ENCODE data around the gene CLASP2.
"Not testable (repeated sequence)": the region's sequence is repeated elsewhere in the genome, so short reads cannot be mapped to it uniquely, and the experiment has no call there.

DNA sequence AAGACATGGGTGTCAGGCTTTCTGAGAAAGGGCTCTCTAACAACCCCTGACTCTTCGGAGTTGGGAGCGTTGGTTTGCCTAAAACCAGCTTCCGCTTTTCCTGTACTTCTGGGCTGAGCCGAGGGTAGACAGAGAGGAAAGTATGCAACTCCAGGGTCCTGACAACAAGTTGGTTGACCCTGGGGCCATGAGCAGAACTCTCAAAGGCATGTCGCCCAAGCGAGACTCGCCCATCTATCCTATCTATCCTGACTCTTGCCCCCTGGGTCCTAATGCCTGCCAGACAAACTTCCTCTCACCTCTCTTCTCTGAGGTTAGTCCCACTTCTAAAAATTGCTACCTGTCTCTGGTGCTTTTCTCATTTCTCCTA lies 270.8 kb downstream of the CLASP2 start:
- TF ChIP-seq, protein P1, sequence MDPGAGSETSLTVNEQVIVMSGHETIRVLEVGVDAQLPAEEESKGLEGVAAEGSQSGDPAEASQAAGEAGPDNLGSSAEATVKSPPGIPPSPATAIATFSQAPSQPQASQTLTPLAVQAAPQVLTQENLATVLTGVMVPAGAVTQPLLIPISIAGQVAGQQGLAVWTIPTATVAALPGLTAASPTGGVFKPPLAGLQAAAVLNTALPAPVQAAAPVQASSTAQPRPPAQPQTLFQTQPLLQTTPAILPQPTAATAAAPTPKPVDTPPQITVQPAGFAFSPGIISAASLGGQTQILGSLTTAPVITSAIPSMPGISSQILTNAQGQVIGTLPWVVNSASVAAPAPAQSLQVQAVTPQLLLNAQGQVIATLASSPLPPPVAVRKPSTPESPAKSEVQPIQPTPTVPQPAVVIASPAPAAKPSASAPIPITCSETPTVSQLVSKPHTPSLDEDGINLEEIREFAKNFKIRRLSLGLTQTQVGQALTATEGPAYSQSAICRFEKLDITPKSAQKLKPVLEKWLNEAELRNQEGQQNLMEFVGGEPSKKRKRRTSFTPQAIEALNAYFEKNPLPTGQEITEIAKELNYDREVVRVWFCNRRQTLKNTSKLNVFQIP (CRISPR knock-in tag; IDR thresholded peaks at IDR 0.05; ENCODE audit: borderline replicate concordance, low read depth), result not testable (repeated sequence)
- TF ChIP-seq TOX (CRISPR knock-in tag; IDR thresholded peaks at IDR 0.05; ENCODE audit: borderline replicate concordance); ARNTL (CRISPR knock-in tag; IDR thresholded peaks at IDR 0.05; ENCODE audit: borderline replicate concordance, low read depth); RARB (CRISPR knock-in tag; IDR thresholded peaks at IDR 0.05); ZNF8 (CRISPR knock-in tag; IDR thresholded peaks at IDR 0.05); ZFP30 (CRISPR knock-in tag; IDR thresholded peaks at IDR 0.05); OSR1 (CRISPR knock-in tag; IDR thresholded peaks at IDR 0.05); ZNF565 (CRISPR knock-in tag; conservative IDR thresholded peaks at IDR 0.05; ENCODE audit: low read depth); ZC3H10 (CRISPR knock-in tag; IDR thresholded peaks at IDR 0.05); PPARA (CRISPR knock-in tag; IDR thresholded peaks at IDR 0.05; ENCODE audit: borderline replicate concordance): not testable (repeated sequence)
- TF ChIP-seq, protein P2, sequence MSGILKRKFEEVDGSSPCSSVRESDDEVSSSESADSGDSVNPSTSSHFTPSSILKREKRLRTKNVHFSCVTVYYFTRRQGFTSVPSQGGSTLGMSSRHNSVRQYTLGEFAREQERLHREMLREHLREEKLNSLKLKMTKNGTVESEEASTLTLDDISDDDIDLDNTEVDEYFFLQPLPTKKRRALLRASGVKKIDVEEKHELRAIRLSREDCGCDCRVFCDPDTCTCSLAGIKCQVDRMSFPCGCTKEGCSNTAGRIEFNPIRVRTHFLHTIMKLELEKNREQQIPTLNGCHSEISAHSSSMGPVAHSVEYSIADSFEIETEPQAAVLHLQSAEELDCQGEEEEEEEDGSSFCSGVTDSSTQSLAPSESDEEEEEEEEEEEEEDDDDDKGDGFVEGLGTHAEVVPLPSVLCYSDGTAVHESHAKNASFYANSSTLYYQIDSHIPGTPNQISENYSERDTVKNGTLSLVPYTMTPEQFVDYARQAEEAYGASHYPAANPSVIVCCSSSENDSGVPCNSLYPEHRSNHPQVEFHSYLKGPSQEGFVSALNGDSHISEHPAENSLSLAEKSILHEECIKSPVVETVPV (CRISPR knock-in tag; IDR thresholded peaks at IDR 0.05), result not testable (repeated sequence)
- TF ChIP-seq, protein P3, sequence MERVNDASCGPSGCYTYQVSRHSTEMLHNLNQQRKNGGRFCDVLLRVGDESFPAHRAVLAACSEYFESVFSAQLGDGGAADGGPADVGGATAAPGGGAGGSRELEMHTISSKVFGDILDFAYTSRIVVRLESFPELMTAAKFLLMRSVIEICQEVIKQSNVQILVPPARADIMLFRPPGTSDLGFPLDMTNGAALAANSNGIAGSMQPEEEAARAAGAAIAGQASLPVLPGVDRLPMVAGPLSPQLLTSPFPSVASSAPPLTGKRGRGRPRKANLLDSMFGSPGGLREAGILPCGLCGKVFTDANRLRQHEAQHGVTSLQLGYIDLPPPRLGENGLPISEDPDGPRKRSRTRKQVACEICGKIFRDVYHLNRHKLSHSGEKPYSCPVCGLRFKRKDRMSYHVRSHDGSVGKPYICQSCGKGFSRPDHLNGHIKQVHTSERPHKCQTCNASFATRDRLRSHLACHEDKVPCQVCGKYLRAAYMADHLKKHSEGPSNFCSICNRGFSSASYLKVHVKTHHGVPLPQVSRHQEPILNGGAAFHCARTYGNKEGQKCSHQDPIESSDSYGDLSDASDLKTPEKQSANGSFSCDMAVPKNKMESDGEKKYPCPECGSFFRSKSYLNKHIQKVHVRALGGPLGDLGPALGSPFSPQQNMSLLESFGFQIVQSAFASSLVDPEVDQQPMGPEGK (CRISPR knock-in tag; IDR thresholded peaks at IDR 0.05; ENCODE audit: borderline replicate concordance), result not testable (repeated sequence)
- TF ChIP-seq, protein P4, sequence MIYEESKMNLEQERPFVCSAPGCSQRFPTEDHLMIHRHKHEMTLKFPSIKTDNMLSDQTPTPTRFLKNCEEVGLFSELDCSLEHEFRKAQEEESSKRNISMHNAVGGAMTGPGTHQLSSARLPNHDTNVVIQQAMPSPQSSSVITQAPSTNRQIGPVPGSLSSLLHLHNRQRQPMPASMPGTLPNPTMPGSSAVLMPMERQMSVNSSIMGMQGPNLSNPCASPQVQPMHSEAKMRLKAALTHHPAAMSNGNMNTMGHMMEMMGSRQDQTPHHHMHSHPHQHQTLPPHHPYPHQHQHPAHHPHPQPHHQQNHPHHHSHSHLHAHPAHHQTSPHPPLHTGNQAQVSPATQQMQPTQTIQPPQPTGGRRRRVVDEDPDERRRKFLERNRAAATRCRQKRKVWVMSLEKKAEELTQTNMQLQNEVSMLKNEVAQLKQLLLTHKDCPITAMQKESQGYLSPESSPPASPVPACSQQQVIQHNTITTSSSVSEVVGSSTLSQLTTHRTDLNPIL (CRISPR knock-in tag; IDR thresholded peaks at IDR 0.05; ENCODE audit: low read depth), result not testable (repeated sequence)

Measured in SK-N-SH treated with all-trans-retinoic acid at 6 μM for 48 hours (cell line).